RWPE2 (cell line): ENCODE data around the gene BBC3.

Experiments used
- ATAC-seq: fragments of 200-7000 bp; cut with Tn5 transposase; 3 replicates; pipeline ENCODE4 v1.9.1; 2021; ENCODE audit warnings: low read depth
- DNase-seq: peaks from one replicate; pipeline ENCODE4 v3.0.0-alpha.2; 2020; ENCODE audit warnings: low spot score
- H3K27ac ChIP-seq: fragments of 450-650 bp; 2 replicates; pipeline ENCODE4 v1.5.1; 2017; ENCODE audit warnings: mild to moderate bottlenecking; ENCODE audit not compliant: poor library complexity, severe bottlenecking
- H3K27me3 ChIP-seq: fragments of 250-450 bp; sonication (Bioruptor Pico); 2 replicates; pipeline ENCODE4 v1.5.1; 2021; ENCODE audit warnings: mild to moderate bottlenecking, moderate library complexity; ENCODE audit not compliant: insufficient read depth, poor library complexity, severe bottlenecking
- H3K36me3 ChIP-seq: fragments of 250-450 bp; sonication (Bioruptor Pico); 2 replicates; pipeline ENCODE4 v1.5.1; 2020; ENCODE audit warnings: low read depth, mild to moderate bottlenecking, moderate library complexity
- H3K4me1 ChIP-seq: fragments of 250-450 bp; sonication (Bioruptor Pico); 2 replicates; pipeline ENCODE4 v1.5.1; 2021; ENCODE audit warnings: mild to moderate bottlenecking, moderate library complexity; ENCODE audit not compliant: insufficient read depth, poor library complexity, severe bottlenecking
- H3K4me3 ChIP-seq: fragments of 250-450 bp; sonication (Bioruptor Pico); 2 replicates; pipeline ENCODE4 v1.5.1; 2021; ENCODE audit warnings: mild to moderate bottlenecking, moderate library complexity; ENCODE audit not compliant: severe bottlenecking
- H3K9me3 ChIP-seq: fragments of 250-450 bp; sonication (Bioruptor Pico); 2 replicates; pipeline ENCODE4 v1.5.1; 2021; ENCODE audit warnings: mild to moderate bottlenecking, moderate library complexity; ENCODE audit not compliant: severe bottlenecking
- CTCF ChIP-seq: fragments of 450-650 bp; IDR thresholded peaks from one replicate; pipeline ENCODE4 v1.5.1; 2017; ENCODE audit warnings: mild to moderate bottlenecking, moderate library complexity; ENCODE audit not compliant: poor library complexity, severe bottlenecking

BBC3 gene

GRCh38 chr19:47274071-47274890, 43.3 kb upstream of the BBC3 start, which contains the start of gene INAFM1:
INAFM1 (plus strand) TSS chr19:47274885; CDS start chr19:47274920, 35 bp downstream.
- 0 out of 2 replicates have a peak, but pooled peaks cover 4% of the 10 kb centered on the region for H3K36me3 ChIP-seq

GRCh38 chr19:47273313-47274070, 42.5 kb upstream of the BBC3 start:
- Histone ChIP-seq H3K9me3 (no peaks in the 10 kb centered on the region), H3K36me3 (peaks cover 4% of the 10 kb centered on the region; the same call in 1 of the 2 replicates), H3K4me1 (no peaks in the 10 kb centered on the region), H3K27me3 (no peaks in the 10 kb centered on the region), H3K27ac (peak overlapping the region; percentile 81), H3K4me3 (peak overlapping the region; percentile 51)
- ATAC-seq (peak; percentile 73), DNase-seq (peak; percentile 92)
- TF ChIP-seq CTCF = peak; percentile 18

More at GRCh38 chr19:47274071-47274890, 43.3 kb upstream of the BBC3 start, which contains the start of gene INAFM1:
- Histone ChIP-seq H3K9me3 (no peaks in the 10 kb centered on the region), H3K27ac (peak within 1 kb of the TSS; percentile 81), H3K4me3 (peak within 1 kb of the TSS; percentile 51), H3K4me1 (no peaks in the 10 kb centered on the region), H3K27me3 (no peaks in the 10 kb centered on the region)
- no peak for TF ChIP-seq CTCF
- DNase-seq = peak; percentile 97
- peak; percentile 78 for ATAC-seq

- no peaks in the 10 kb centered on the region for H3K9me3 ChIP-seq
- H3K4me1 ChIP-seq = no peaks in the 10 kb centered on the region
- ATAC-seq (no peak), DNase-seq (no peak)
- peak overlapping the region; percentile 51 for H3K4me3 ChIP-seq
- no peaks in the 10 kb centered on the region for H3K27me3 ChIP-seq
- H3K36me3 ChIP-seq = peaks cover 11% of the 10 kb centered on the region; the same call in 1 of the 2 replicates
- TF ChIP-seq CTCF = no peak
- H3K27ac ChIP-seq = peak overlapping the region; percentile 81
Observed at GRCh38 chr19:47272448-47273312, 41.7 kb upstream of the BBC3 start.

GRCh38 chr19:47271949-47272348, 41.0 kb upstream of the BBC3 start:
- Histone ChIP-seq H3K4me1 (no peaks in the 10 kb centered on the region), H3K9me3 (no peaks in the 10 kb centered on the region), H3K27ac (no peak overlapping the region), H3K27me3 (no peaks in the 10 kb centered on the region), H3K36me3 (peaks cover 11% of the 10 kb centered on the region; the same call in 1 of the 2 replicates), H3K4me3 (no peak overlapping the region)
- no peak for ATAC-seq
- TF ChIP-seq CTCF = no peak
- no peak for DNase-seq
